HL-60 (cell line): ENCODE results near the gene VSTM2L.

ENCODE experiments used
- POLR2AphosphoS5 ChIP-seq: IDR thresholded peaks from 2 replicates; pipeline ENCODE4 v1.6.1; 2012; ENCODE audit warnings: low read depth
- TF ChIP-seq, protein P1 (sequence below): IDR thresholded peaks from one replicate; pipeline ENCODE4 v1.5.1; 2011; ENCODE audit warnings: low read length, control low read depth, inconsistent platforms; ENCODE audit not compliant: insufficient read depth
- TF ChIP-seq, protein P2 (sequence below): IDR thresholded peaks from 2 replicates; pipeline ENCODE4 v1.6.1; 2012; ENCODE audit warnings: low read depth; ENCODE audit not compliant: insufficient replicate concordance

DNA sequence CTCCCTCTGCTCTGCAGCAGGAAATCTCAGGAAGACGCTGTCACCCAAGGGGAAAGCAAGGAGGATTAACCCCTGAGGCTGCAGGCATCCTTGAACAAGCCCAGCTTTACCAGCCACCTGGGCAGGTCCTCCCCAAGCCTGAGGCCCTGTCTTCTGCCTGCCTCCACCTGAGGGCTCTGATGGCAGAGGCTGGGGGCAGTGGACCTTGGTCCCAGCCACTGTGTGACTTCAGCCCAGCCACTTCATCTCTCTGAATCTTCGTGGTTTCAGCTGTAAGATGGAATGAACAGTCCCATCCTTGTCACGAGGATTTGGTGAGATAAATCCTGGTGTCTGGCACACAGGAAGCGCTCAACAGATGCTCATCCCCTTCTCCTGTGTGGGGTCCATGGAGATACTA lies 8.5 kb upstream of the VSTM2L start:
- TF ChIP-seq, protein P1, sequence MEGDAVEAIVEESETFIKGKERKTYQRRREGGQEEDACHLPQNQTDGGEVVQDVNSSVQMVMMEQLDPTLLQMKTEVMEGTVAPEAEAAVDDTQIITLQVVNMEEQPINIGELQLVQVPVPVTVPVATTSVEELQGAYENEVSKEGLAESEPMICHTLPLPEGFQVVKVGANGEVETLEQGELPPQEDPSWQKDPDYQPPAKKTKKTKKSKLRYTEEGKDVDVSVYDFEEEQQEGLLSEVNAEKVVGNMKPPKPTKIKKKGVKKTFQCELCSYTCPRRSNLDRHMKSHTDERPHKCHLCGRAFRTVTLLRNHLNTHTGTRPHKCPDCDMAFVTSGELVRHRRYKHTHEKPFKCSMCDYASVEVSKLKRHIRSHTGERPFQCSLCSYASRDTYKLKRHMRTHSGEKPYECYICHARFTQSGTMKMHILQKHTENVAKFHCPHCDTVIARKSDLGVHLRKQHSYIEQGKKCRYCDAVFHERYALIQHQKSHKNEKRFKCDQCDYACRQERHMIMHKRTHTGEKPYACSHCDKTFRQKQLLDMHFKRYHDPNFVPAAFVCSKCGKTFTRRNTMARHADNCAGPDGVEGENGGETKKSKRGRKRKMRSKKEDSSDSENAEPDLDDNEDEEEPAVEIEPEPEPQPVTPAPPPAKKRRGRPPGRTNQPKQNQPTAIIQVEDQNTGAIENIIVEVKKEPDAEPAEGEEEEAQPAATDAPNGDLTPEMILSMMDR, result no peak
- TF ChIP-seq, protein P2, sequence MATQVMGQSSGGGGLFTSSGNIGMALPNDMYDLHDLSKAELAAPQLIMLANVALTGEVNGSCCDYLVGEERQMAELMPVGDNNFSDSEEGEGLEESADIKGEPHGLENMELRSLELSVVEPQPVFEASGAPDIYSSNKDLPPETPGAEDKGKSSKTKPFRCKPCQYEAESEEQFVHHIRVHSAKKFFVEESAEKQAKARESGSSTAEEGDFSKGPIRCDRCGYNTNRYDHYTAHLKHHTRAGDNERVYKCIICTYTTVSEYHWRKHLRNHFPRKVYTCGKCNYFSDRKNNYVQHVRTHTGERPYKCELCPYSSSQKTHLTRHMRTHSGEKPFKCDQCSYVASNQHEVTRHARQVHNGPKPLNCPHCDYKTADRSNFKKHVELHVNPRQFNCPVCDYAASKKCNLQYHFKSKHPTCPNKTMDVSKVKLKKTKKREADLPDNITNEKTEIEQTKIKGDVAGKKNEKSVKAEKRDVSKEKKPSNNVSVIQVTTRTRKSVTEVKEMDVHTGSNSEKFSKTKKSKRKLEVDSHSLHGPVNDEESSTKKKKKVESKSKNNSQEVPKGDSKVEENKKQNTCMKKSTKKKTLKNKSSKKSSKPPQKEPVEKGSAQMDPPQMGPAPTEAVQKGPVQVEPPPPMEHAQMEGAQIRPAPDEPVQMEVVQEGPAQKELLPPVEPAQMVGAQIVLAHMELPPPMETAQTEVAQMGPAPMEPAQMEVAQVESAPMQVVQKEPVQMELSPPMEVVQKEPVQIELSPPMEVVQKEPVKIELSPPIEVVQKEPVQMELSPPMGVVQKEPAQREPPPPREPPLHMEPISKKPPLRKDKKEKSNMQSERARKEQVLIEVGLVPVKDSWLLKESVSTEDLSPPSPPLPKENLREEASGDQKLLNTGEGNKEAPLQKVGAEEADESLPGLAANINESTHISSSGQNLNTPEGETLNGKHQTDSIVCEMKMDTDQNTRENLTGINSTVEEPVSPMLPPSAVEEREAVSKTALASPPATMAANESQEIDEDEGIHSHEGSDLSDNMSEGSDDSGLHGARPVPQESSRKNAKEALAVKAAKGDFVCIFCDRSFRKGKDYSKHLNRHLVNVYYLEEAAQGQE, result no peak
- no peak for TF ChIP-seq POLR2AphosphoS5
